GM21528 (cell line): ENCODE results near the gene UBP1.

Experiments
- ATAC-seq: cut with Tn5 transposase; IDR thresholded peaks from one replicate; pipeline ENCODE4 v1.9.1; 2021; ENCODE audit warnings: mild to moderate bottlenecking, moderate library complexity; ENCODE audit not compliant: unreplicated experiment, low FRiP score

UBP1 gene

GRCh38 chr3:33392703-33393125 is 47.5 kb downstream of the UBP1 start:
- ATAC-seq = no peak

GRCh38 chr3:33392144-33392543 is 48.1 kb downstream of the UBP1 start:
- no peak for ATAC-seq

DNA sequence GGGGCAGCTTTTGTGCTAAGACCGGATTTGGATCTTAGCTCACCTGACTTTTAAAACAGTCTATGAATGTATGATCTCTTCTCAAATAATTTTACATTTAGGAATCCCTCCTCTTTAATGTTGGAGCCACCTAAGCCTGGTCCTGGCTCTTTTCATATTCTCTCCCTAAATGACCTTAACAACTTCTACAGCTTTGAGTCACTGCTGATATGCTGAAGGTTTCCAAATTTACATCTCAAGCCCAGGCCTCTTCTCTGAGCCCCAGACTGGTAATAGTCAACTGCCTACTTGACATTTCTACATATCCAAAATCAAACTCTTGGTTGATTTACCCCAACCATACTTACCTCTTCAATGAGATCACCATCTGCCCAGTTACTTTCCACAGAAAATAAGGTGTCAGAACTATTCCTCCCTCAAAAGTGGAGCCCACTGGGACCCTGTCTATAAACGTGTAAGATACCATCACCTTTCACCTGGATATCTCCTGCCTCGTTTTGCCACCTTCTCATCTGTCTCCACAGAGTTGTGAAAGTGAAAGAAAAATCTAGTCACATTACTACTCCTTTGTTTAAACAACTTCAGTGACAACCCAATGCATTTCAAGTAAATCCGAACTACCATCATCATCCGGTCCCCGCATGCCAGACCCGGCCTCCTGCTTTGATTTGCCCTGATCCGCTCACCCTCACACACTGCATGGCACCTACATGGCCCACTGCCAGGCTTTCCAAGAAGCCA is 48.8 kb downstream of the UBP1 start:
- ATAC-seq = no peak

DNA sequence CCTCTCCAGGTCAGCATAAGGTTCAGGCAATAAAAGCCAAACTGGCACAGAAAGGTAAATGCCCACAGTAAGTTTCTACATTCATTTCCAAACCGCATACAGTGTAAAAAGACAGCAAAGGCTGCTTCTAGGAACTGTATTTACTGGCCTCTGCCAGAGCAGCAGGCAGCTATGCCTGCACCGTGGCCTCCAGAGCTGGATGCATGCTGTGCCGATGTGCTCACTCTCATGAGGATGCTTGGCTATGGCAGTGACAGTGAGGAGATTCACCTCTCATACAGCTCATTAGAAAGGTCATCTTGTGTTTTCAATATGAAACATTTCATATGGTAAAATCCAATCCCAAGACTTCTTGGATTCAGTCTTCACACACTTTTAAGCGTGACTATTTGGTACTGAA is 50.3 kb downstream of the UBP1 start:
- ATAC-seq = no peak

- no peak for ATAC-seq
Observed at GRCh38 chr3:33388374-33389100, 51.7 kb downstream of the UBP1 start.

DNA sequence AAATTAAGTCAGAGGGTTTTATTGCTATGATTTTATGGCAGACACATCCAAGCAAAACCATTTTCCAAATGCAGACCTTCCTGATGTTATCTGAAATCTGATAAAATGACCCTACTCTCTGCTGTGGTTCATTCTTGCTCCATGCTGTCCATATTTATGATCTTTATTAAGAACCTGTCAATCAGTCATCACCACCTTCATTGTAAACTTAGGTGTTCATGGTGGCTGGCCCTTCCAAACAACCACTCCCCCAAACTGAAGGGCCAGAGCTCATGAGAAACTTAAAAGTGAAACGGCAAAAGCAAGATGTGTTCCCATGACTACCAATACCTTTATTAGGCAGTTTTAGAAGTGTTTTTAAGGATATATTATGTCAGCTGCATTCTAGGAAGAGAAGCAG is 53.6 kb downstream of the UBP1 start:
- no peak for ATAC-seq

GRCh38 chr3:33385423-33385822 is 54.8 kb downstream of the UBP1 start:
- ATAC-seq = no peak

DNA sequence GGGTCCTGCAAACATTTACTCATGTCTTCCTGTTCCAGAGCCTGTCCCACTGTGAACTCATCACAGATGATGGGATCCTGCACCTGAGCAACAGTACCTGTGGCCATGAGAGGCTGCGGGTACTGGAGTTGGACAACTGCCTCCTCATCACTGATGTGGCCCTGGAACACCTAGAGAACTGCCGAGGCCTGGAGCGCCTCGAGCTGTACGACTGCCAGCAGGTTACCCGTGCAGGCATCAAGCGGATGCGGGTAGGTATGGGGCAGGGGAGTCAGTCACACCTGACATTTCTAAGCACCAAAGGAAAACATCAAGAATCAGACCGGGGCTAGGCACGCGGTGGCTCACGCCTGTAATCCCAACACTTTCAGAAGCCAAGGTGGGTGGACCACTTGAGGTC is 56.3 kb downstream of the UBP1 start:
- ATAC-seq = no peak

DNA sequence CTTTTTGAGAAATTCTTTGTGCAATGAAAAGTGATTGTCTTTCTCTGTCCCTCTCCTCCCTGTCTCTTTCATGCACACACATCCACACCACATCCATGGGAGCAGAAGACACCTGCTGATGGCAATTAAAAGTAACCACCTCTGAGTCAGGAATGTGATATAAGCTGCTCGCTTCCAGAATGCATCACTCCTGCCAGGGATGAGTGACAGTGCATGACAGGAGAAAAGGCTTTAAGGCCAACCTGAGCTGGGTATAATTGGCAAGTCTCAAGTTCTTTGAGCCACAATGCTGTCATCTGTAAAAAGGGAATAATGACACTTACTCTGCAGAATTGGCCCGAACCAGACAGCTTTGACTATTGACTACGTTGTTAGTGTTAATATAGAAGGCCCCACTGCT is 59.6 kb downstream of the UBP1 start:
- no peak for ATAC-seq

DNA sequence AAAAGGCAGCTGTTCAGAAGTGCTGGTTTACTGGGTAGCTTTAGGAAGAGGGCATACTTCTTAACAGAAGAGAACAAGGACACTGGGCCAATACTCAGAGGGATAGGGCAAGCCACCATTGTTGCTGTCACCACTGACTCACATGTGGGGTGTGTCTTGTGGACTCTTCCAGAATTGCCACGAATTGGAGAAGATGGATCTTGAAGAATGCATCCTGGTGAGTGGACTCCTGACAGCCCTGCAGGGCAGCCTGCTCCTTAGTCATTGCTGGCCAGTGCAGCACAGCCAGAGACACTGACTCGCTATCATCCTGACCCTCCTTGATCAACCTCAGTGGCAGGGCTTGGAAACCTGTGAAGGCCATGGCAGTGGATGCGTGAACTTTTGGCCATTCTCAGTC is 62.3 kb downstream of the UBP1 start:
- no peak for ATAC-seq

- ATAC-seq = no peak
Observed at GRCh38 chr3:33377489-33377888, 62.7 kb downstream of the UBP1 start.

DNA sequence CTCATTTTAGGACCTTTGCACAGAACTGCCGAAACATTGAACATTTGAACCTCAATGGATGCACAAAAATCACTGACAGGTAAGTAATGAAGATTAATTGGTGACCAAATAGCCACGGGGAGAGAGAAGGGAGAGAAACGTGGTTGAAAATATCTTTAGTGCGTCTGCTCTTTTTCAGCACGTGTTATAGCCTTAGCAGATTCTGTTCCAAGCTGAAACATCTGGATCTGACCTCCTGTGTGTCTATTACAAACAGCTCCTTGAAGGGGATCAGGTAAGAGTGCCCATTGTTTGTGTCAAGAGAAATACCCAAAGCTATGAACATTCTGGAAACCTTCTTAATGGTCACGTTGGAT is 67.1 kb downstream of the UBP1 start:
- ATAC-seq = no peak

GRCh38 chr3:33372218-33373081 is 67.8 kb downstream of the UBP1 start:
- no peak for ATAC-seq

GRCh38 chr3:33364531-33365128 is 75.6 kb downstream of the UBP1 start:
- ATAC-seq = no peak

DNA sequence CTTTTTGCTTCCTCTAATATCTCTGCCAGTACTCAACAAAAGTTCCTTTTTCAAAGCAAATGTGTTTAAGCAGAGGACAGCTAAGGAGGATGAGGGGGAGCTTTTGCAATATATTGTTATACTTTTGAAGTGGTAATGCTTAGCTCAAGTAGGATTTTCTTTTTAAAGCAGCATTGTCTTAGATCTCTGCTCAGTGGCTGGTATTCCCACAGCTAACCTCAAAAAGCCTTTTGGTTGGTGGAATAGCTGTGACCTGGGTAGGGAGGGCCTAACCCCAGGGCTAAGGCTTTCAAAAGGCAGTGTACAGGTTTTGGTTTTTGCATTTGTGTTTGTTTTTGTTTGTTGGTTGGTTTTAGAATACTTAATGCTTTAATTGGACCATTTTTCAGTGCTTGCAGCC is 76.1 kb downstream of the UBP1 start:
- no peak for ATAC-seq

DNA sequence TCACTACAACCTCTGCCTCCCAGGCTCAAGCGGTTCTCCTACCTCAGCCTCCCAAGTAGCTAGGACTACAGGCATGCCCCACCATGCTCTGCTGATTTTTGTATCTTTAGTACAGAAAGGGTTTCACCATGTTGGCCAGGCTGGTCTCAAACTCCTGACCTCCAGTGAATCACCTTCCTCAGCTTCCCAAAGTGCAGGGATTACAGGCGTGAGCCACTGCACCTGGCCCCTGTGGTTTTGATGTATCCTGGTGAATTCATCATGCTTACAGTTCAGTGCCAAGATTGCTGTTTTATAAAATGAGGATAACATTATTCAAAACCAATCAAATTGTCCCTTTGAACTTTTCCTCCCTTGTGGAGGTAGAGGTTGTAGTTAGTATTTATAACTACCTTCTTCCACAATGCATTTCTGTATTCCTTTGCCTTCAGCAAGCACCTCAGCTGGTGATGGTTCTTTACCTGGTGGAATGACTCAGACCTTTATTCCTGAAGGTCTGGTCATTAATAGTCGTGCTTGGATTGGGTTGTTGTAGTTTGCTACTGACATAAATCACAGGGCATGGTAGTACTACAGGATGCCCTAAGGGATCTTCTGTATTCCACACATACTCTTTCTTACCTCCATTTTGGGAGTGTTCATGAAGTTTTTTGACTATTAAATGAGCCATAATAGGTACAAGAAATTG is 76.9 kb downstream of the UBP1 start:
- ATAC-seq = no peak

DNA sequence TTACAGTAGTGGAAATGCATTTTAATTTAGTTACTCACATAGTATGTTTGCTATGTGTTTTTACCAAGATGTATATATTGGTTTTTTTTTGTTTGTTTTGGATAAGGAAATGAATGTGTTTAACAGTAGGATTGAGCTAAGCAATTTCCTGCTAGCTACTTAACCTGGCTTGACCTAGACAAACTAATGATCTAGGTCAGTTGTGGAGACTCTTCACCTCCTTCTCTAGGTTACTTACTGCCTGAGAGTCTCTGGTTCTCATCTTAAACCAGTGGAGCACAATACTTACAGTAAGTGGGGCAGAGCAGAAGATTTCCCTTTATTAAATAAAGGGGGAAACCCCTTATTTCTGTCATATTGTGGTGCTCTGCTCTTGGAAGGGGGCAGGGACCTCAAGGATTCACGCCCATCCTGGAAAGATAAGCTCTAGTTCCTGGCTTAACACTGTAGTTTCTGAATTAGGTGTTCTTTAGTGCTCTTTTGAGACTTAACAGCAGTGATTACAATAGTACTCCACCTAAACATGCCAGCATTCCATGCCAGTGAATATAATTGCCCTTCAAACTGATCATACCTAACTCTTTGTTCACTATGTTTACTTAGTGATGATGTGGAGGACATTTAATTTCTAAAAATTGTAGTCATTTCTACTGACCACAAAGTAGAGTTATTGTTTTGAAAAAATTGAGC is 79.9 kb downstream of the UBP1 start:
- ATAC-seq = no peak

GRCh38 chr3:33358172-33358781 is 81.9 kb downstream of the UBP1 start:
- ATAC-seq = no peak

GRCh38 chr3:33355611-33356010 is 84.6 kb downstream of the UBP1 start:
- ATAC-seq = no peak
